HG03066 (cell line): ENCODE results near the gene SH3BGRL2.
"Not testable (repeated sequence)": the region's sequence is repeated elsewhere in the genome, so short reads cannot be mapped to it uniquely, and the experiment has no call there.

Source experiments
- ATAC-seq: cut with Tn5 transposase; IDR thresholded peaks from one replicate; pipeline ENCODE4 v1.9.1; 2021; ENCODE audit warnings: low read depth; ENCODE audit not compliant: unreplicated experiment

SH3BGRL2 gene

DNA sequence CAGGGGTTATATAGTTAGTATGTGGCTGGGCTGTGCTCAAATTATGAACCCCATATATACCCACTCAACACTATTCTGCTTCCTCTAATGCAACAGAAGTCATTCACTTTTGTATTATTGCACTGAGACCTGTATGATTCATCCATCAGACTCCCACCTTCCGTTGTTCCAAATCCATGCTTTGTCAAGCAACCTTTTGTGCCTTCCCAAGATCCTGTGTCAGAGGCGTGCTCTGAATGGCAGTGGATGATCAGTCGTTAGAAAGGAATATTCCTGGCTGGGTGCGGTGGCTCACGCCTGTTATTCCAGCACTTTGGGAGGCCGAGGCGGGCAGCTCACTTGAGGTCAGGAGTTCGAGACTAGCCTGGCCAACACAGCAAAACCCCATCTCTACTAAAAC, 103.2 kb downstream of the SH3BGRL2 start:
- ATAC-seq, result no peak

DNA sequence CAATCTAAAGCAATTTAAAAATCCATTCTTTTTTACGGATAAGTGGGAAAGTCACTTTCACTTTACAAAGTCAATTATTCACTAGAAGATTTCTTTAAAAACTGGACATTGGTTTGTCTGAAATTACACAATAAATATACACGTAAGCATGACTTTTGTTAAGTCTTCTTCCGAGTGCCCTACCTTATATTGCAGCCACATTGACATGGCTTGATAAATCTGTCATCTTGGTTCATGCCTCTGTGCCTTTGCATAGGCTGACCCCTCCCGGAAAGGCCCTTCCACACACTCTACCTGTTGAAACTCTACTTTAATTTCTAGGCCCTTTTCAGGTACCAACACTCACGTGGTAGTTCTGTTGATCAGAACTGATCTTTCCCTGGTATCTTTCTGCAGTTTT, 104.1 kb downstream of the SH3BGRL2 start:
- no peak for ATAC-seq

DNA sequence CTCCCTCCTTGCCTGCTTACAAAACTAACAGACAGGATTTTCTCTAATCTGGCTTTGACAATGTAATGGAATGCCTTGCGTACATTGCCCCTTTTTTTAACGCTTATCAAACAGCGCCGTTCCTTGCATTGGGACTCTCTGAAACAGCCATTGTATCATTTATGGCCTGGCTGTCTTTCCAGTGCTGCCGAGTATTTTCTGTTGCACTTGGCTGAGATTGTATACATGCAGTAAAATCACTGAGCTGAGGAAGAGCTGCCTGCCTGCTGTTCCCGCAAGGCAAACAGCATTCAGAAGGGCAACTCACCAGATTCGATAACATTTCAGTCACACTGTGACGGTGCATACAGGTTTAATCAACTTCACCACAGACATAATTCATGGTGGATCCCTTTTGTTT, 106.0 kb downstream of the SH3BGRL2 start:
- no peak for ATAC-seq

DNA sequence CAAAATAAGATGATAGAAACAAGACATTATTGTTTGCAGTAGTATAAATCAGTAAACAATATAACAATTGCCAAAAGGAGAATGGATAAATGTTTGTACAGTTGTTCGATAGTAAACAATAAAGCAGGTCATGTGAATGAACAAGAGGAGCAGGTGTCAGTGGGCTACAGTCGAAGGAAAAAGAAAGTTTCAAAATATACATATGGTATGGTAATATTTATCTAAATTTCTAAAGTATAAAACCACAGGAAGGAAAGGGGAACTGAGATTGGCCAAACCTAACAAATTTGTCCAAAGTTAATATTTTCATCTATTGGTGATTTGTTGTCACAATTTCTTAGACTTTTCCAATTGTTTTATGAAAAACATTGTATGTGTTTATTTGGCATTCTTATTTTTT, 110.9 kb downstream of the SH3BGRL2 start:
- ATAC-seq, result no peak

DNA sequence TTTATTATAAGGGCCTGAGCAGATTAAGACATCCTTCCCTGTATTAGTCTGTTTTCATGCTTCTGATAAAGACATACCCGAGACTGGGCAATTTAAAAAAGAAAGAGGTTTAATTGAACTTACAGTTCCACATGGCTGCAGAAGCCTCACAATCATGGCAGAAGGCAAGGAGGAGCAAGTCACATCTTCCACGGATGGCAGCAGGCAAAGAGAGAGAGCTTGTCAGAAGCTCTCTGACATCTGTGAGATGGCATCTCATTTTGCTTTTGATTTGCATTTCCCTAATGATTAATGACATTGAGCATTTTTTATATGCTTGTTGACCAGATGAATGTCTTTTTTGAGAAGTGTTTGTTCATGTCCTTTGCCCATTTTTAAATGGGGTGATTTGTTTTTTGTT, 114.2 kb downstream of the SH3BGRL2 start:
- not testable (repeated sequence) for ATAC-seq

DNA sequence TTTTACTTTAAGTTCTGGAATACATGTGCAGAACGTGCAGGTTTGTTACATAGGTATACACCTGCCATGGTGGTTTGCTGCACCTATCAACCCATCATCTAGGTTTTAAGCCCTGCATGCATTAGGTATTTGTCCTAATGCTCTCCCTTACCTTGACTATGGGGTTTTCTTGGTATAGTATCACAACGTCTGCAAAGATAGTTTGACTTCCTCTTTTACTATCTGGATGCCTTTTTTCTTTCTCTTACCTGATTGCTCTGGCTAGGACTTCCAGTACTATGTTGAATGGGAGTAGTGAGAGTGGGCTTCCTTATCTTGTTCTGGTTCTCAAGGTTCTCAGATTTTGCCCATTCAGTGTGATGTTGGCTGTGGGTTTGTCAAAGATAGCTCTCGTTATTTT, 115.2 kb downstream of the SH3BGRL2 start:
- not testable (repeated sequence) for ATAC-seq

DNA sequence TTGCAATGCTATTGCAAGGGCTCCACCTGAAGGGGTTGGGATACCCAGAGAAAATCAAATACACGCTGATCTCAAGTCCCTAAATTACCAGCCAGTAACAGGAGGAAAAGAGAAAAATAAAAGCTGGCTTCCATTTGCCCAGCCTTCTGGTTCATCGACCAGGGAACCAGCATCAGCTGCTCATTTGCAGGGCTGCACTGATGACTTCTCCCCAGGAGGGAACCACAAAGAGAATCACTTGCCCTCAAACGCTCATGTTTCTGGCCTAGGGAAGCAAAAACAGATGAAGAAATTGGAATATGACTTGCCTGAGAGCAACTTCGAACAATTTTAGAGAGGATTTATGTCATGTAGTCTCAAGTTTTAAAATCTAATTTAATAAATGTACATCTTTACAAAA, 119.7 kb downstream of the SH3BGRL2 start:
- ATAC-seq, result no peak
